H1 (cell line): ENCODE results near the gene CNRIP1. TPM values are rescaled to one million over a fixed set of nuclear protein-coding genes. Genes with fewer than 3 reads are reported as not detected.

Experiments
- EP300 ChIP-seq, 2 experiments: IDR thresholded peaks; 1 replicate in 1 of 2; 2 replicates in 1 of 2; pipeline ENCODE4 v1.6.1; 2011 to 2012; ENCODE audit warnings: low read depth in 2 of 2, low read length in 2 of 2, mild to moderate bottlenecking in 2 of 2, borderline replicate concordance in 1 of 2, inconsistent platforms in 1 of 2, moderate library complexity in 1 of 2
- FOSL1 ChIP-seq: IDR thresholded peaks from 2 replicates; pipeline ENCODE4 v1.6.1; 2011; ENCODE audit warnings: mild to moderate bottlenecking, low read depth, low read length, moderate library complexity; ENCODE audit not compliant: insufficient read depth
- SUZ12 ChIP-seq: fragments of 200-600 bp; sonication (generic); IDR thresholded peaks from 2 replicates; pipeline ENCODE4 v1.6.1; 2012; ENCODE audit warnings: mild to moderate bottlenecking, inconsistent platforms, low read length, moderate library complexity, mixed read lengths
- TEAD4 ChIP-seq: IDR thresholded peaks from 2 replicates; pipeline ENCODE4 v1.6.1; 2012; ENCODE audit warnings: low read depth, low read length, inconsistent platforms, mixed read lengths
- YY1 ChIP-seq: IDR thresholded peaks from 2 replicates; pipeline ENCODE4 v1.6.1; 2011; ENCODE audit warnings: low read depth, mild to moderate bottlenecking, low read length
- polyA plus RNA-seq, 7 experiments: library from polyadenylated mRNA; depleted of rRNA in 3 of 7; stranded (reverse) in 5 of 7; unstranded in 2 of 7; fragments of >200 nt in 5 of 7; fragments of 200-250 nt in 2 of 7; gene quantifications; 1 replicate in 5 of 7; 2 replicates in 1 of 7; 4 replicates in 1 of 7; pipeline versions ENCODE4 v1.2.1 to v1.2.3, GENCODE V29; 2011 to 2013; ENCODE audit warnings: missing spikeins in 2 of 7, mixed read lengths in 2 of 7
- total RNA-seq: library from RNA; stranded (reverse); fragmentation: NEBNext Ultra II Directional; extraction: Animal tissue kit (Norgen Biotek cat#: 25700); gene quantifications from 2 replicates; pipeline ENCODE4 v1.2.1, GENCODE V29; 2021
- TF ChIP-seq, protein P1 (sequence below): IDR thresholded peaks from 2 replicates; pipeline ENCODE4 v1.6.1; 2011; ENCODE audit warnings: low read length, improper control_type of control experiment

CNRIP1 gene
- total and polyA plus RNA-seq, 2 of the 8 experiments (the other 6 are each of a cell fraction or from before 2014, with no cell fraction given): 4.6 to 7.0 TPM

DNA sequence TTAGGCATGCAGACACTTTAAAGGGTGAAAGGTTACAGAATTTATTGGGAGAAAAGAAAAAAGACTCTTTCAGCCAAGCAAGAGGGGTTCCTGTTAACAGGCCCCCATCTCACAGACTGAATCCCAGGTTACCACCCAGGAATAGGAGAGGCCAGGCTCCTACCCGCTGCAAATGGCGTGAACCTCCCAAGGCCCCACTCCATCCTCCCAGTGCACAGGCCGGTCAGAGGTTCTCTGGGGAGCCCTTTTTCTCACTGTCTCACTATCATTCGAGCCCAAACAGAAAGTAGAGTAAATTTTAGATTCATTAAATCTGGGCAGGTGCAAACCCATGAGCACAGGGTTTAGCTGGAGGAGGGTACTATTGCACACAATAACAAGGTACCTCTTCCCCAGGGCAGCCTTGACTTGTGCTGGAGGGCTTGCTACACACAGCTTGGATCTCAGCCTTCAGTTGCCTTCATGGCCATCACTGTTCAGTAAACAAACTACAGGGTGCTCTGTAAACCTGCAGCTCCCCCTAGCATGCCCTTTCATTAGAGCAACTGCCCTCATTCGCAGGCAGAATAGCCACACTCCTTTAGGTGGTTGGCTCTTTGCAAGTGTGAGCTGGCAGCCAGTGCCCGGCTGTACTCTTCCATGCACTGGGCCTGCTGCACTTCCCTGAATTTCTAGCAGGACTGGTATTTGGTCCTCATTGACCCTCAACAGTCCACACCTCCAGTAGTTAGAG, 38.0 kb upstream of the CNRIP1 start (continued):
- no peak for TF ChIP-seq FOSL1
- peak; percentile 64; the same call in 1 of the 2 replicates for TF ChIP-seq YY1
- TF ChIP-seq TEAD4: no peak
- TF ChIP-seq EP300 (IDR thresholded peaks at IDR 0.05; ENCODE audit: borderline replicate concordance in 1 of 2, low read depth in 2 of 2, low read length in 2 of 2): no peak
- TF ChIP-seq SUZ12: no peak
- TF ChIP-seq, protein P1, sequence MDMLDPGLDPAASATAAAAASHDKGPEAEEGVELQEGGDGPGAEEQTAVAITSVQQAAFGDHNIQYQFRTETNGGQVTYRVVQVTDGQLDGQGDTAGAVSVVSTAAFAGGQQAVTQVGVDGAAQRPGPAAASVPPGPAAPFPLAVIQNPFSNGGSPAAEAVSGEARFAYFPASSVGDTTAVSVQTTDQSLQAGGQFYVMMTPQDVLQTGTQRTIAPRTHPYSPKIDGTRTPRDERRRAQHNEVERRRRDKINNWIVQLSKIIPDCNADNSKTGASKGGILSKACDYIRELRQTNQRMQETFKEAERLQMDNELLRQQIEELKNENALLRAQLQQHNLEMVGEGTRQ: no peak
